SHP77 treated with DMSO at 0.1 percent for 48 hours (cell line): ENCODE data around the gene LRRTM1.

ENCODE experiments used
- DNase-seq: peaks from one replicate; lab custom pipeline; 2025; lab: John Stamatoyannopoulos, UW

Gene LRRTM1, protein sequence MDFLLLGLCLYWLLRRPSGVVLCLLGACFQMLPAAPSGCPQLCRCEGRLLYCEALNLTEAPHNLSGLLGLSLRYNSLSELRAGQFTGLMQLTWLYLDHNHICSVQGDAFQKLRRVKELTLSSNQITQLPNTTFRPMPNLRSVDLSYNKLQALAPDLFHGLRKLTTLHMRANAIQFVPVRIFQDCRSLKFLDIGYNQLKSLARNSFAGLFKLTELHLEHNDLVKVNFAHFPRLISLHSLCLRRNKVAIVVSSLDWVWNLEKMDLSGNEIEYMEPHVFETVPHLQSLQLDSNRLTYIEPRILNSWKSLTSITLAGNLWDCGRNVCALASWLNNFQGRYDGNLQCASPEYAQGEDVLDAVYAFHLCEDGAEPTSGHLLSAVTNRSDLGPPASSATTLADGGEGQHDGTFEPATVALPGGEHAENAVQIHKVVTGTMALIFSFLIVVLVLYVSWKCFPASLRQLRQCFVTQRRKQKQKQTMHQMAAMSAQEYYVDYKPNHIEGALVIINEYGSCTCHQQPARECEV

DNA sequence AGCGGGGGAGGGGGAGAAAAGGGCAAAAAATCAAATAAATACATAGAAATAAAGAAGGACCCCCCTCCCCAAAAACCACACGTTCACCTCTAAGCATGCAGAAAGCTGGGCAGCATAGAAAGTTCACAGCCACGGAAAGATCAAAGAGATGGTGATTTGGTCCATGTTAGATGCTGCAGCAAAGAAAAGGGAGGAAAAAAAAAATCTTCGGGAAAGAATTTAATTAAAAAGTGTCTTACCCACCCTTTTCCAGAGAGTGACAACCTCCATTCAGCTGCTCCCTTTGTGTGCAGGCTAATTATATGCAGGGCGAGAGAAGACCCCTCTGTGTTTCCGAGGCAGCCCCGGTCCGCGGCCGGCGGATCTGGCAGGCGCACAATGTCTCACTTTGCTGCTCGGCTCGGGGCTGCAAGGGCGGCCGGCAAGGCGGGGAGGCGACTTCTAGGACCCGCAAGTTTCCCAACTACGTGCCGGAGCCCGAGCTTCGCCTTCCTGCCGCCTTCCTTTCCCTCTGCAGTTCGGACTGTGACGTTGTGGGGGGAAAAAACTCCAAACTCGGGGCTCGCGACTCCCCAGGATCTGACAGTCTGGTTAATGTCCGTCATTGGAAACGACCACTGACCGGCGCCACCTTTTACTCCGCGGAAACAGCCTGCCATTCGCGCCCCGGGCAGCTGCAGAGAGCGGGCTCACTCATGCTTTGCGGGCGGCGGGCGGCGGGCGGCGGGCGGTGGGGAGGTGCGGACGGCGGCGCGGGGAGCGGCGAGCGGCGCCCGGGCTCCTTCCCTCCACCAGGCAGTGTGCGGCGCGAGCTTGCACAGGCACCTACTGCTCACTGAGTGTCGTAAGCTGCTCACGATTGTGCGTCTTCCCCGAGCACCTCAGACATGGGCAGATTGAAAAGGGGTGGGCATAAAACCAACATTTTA is at the start of gene LRRTM1:
TSS of gene LRRTM1 (minus strand) at position 844 of the 929 bp plus-strand sequence. CDS start 933 bp downstream, outside the sequence.
- DNase-seq = no peak

DNA sequence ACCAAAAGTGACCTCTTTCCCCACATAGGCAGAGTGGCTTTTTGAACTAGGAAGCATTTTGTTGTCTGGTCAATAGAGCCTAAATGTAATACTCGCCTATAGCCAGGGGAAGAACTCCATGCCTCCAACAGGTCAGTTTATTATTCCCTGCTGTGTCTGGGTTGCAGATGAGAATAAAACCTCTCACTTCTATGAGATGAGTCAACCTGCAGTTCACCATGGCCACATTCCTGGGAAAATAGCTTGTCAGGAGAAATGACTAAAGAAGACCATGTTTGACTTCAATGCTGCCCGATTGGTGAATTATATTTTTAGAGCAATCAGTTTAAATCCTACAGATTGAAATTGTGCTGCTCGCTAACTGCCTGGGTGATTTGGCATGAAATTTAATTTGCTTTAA is 46.7 kb upstream of the LRRTM1 start:
- DNase-seq = no peak

DNA sequence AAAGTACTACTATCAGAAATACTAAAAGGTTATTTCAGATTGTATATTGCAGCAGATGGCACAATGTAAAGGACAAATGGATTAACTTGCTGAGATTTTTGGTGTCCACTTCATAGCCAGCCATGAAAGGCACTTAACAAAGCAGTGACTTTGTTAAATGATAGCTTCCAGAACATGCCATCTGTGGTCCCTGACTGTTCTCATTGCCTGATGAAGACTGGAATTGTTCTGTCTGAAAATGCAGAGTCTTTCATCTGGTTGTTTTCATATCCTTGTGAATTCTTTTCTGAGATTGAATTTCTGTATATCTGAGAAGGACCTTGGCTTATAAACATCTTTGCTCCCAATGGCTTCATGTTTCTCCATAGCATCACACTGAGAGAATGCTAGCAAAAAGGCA is 44.4 kb upstream of the LRRTM1 start:
- DNase-seq = no peak

DNA sequence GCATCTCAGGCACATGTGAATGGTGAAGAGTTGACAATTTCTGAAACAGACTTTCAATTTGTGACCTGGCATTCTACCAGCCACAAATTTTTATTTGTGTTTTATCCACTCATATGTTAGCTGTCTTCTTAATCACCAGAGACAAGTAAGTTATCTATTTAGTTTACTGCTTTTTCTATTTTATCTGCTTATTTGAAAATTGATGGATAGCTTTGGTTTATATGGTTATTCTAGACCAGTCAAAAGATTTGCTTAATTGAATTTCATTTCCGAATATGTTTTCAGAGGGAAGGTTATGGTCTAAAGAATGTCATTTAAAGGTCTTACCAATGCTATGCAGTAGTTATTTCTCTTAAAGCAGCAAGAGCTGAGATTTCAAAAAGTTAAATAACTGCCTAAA is 43.5 kb upstream of the LRRTM1 start:
- no peak for DNase-seq

DNA sequence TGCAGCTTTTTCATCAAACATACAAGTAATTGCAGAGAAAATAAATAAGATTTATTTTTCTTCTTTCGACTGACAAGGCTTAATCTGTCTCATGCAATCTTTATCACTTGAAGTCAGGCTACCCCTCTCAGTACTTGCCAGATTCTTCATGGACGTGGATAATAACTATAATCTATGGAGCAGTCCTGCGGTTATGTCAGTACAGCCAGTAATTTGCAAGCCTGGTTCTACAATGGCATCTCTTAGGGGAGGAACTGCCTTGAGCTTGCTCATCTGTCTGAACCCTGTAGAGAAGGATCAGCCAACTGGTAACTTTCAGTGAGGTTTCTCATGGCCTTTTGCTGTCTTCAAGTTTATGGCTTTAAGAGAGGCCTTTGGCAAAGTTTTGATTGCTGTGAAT is 35.5 kb upstream of the LRRTM1 start:
- no peak for DNase-seq

DNA sequence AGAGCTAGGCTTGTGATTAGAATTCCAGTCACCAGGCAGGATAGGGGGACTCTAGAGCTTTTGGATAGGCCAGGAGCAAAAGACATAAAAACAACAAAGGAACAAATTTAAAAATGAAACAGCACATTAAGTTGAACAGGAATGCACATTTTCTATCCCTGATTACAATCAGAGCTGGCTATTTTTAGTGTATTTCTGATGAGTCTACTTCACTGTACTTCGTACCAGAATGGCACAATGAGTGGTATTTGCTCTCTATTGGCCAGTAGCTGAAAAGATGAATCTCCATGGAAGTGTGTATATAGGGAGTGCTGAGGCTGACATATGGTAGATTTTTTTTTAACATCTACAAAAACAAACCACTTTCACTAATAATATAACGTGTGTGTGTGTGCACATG is 34.2 kb upstream of the LRRTM1 start:
- DNase-seq = no peak

DNA sequence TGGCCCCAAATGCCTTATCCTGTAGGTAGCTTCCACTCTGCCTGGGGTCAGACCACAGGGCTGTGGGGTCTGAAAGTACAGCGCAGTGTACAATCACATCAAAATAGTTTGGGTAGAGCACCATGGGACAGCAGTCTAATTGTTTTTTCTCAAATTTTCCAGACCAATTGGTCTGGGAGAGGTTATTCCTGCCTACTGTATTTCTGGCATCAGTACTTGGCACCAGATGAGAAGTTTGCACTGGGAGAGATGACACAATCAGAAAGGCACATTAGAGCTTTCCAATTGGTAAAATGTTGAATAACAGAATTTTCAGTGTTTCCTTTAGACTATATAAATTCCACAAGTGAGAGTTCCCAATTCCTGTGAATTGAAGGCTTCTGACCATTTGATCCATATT is 30.9 kb upstream of the LRRTM1 start:
- no peak for DNase-seq

DNA sequence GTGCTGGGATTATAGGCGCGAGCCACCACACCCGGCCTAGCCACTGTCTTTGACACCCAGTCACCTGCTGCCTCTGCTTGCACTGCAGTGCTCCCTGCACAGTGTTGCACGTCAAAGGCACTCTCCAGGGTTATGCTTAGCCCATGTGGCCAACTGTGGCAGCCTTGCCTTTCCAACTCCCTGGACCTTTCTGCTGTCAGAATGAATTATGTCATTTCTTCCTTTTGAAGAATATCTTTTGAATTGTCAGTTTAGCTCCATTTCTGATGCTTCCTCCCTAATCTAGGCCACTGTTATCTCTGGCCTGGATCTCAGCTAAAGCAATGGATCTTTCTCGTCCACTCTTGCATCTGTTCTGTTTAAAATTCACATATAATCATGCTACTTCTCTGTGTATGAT is 29.3 kb upstream of the LRRTM1 start:
- DNase-seq = no peak

DNA sequence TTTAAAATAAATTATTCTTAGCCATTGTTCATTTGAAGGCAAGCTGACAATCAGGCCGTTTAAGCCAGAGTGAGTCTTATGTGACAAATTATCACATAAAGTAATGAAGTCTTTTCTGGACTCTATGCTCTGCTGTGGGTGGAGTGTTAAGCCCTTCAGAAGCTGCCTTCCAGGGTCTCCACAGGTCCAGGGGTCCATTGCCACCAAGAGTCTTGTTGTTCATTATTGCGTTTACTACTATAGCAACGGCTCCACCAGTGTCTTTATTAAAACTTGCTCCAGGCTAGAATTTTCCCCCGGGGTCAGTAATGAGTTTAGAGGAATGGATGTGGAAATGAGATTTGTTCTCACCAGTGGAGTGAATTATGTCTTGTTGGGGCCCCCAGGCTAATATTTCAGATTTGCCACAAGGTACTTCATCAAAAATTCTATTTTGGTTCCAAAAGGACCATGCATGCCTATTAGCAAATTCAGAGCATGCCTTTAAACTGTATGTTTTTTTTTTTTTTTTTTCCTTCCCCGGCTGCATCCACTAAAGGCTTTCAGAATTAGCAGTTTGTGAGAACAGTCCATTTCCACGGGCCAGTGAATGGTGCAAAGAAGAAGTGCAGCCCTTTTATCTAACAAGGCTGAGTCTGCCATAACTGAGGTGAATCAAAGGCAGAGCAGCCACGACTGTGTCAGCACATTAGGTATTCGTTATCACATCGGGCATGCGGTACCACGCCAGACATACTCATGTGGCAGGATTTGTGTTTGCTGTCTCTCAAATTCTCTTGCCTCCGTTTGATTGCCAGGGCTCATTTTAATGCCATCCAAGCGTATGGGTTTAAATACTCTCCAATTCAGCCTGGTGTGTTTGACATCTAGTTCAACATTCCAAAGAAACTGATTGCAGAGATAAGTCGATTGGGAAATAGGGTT is 26.2 kb upstream of the LRRTM1 start:
- DNase-seq = no peak

DNA sequence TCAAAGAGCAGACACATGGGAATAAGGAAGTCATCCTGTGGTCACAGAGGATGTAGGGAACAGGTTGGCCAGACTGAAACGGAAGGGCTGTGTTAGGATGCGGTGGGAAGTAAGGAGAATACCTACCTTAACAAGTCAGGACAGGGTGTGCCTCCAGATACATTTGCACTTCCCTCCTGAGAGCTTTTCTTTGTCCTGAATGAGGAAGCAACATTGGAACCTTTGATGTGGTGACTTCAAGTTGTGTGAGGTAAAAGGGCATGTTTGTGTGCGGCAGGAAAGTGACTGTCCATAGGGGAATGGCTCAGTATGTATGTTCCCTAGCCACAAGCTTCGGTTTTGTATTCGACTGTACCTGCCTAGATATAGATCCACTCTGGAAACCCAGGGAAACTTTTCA is 24.9 kb upstream of the LRRTM1 start:
- no peak for DNase-seq

DNA sequence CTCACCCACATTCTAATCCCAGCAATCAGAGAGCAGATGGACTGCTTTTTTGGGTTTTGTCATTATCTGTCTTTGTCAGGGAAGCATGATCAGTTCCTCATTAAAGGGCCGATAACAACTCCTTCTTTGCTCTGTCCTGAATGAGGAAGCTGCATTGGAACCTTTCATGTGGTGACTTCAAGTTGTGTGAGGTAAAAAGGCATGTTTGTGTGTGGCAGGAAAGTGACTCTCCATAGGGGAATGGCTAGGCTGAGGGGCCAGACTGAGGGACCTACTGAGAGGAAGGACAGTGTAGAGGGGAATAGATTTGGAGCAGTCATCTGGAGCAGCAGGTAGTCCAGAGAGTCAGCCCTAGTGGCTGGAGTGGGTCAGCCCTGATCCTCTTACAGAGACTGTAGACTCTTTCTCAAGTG is 23.6 kb upstream of the LRRTM1 start:
- DNase-seq = no peak

DNA sequence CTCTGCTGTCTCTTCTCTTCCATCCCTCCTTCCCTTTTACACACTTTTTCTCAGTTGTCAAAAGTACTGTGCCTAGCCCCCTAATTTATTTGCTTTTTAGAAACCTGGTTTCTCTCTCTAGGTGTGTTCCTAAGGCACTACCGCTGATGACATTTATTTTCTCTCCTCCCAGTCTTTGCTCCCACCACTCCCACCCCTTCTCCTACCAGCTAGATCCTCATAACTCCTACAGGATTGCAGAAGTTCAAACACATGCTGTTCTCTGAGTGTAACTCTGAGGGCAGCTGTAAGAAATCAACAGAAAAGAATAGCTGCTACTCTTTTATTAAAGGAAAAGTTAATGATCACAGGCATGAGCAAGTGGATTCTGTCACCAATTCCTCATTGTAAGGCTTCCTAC is 22.3 kb upstream of the LRRTM1 start:
- no peak for DNase-seq

DNA sequence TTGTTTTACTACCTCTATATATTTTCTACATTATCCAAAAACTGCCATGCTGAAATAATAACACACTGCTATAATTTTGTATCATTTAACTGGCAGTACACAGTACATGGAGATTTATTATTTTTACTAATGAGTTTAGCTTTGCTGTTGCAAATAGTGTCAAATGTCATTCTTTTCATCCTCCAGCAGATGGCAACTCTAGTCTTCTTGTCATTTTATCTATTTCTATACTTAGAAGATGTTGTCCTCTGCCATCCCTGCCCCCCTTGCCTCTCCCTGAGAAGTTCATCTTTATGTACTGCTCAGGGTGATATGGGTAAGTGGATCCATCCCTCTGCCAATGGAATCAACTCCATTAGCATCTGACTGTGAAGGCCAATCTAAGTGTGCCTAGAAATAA is 21.7 kb upstream of the LRRTM1 start:
- no peak for DNase-seq

DNA sequence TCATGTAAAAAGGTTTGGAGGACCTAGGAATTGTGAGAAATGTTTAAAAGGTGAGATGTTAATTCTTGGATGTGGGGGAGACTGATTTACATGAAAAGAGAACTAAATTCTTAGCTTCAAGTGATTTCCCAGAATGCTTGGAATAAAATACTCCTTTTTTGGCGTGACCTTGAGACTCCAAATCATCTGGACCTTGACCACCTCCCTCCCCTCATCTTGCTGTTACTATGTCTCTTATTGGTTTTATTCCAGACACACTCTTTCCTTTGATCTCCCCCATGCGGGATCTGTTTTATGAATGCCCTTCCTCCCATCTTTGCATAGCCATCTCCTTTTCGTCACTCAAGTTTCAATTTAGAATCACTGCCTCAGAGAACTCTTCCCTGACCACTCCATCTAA is 20.0 kb upstream of the LRRTM1 start:
- DNase-seq = no peak

DNA sequence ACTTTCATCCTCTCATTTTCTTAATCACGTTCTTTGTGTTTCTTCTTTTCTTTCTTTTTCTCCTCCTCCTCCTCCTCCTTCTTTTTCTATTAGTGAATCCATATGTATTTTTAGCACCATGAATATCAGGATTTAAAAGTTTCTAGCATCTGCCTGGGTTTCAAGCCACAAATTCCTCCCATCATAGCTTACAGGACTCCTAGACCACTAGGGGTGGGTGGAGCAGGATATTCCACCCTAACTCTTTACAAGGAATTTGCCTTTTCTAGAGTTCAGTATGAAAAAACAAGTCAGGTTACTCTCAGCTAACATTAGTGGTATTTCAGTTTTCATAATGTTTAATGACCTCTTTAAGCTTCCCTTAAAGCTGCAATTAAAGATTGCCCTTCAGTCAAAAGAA is 19.1 kb upstream of the LRRTM1 start:
- DNase-seq = no peak

DNA sequence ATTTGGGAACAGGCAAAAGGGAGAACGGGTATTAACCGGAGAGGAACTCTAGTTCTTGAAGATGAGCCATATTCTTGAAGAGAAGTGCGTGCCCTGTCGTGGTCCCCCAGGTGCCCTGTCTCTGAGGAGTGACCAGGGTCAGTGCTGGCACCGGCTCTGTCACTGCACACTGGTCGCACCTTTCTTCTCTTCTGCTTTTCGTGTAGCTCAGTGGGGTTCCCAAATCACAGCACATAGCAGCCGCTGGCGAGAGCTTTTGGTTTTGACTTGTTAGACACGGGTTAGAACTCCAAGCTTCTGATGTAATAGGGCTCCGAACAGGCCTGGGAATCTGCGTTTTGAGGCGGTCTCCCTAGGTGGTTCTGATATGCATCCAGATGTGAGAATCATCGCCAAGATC is 18.4 kb upstream of the LRRTM1 start:
- DNase-seq = no peak

DNA sequence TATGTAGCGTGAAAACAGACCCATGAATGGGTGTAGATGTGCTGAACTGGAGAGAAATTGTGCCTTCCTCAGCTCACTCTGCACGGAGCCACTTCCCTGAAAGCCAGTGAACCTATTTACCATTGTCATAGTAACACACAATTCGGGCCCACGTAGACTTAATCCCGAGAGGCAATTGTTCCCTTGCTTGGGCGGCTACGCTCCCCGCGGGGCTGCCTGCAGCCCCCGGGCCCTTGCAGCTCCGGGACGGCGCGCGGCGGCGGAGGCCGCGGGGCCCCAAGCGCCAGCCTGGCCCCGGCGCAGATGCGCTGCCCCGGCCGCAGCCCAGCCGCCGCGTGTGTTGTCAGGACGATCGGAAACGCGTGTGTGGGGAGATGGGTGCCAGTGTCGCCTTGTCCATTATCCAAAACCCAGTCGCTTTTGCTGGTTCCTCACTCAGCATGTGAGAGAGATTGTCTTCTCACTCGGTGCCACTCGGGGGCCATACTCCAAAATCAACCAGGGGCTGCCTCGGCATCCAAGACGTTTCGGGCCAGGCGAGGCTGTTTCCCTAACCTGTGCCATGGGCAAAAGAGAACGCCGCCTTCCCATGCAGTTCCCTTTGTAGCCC is 17.9 kb upstream of the LRRTM1 start:
- DNase-seq = no peak

DNA sequence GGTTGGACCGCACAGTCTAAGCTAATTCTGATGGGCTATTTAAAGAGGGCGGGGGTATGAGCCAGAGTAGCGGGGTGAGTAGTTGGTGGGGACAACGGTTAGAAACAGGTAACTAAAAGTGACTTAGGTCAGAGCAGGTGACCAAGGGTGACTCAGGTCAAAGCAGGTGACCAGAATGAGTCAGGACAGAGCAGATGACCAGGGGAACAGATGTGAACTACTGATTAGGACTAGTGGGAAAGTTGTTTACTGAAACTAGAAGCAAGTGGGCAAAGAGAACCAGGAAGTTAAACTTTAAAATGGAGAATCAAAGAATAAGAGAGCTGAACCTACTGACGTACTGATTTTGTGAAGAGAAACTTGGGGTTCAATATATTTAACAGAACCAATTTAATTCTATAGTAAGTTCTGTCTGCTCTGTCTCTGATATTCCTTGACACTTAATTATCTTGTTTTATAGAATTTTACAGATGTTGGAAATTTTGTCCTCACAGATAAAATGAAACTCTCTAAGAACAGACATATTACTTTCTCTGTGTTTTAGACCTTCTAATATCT is 7.8 kb upstream of the LRRTM1 start:
- no peak for DNase-seq

DNA sequence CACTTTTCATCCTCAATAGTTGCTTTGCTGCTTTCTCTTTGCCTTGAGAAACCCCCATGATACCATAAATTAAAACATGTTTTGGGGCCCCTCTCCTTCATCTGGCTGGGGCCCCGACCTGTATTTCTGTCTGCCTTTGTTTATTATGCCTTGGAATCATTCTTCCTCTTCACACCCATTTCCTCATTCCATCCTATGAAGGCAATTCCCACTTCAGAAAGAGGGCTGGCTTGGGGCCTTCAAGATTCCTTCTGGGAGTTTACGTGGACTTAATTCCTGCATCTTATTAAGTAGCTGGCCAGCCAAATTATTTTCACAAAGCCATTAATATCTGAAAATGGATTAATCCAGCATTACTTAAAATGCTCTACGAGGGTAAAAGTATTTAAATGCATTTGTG is 6.8 kb upstream of the LRRTM1 start:
- no peak for DNase-seq

DNA sequence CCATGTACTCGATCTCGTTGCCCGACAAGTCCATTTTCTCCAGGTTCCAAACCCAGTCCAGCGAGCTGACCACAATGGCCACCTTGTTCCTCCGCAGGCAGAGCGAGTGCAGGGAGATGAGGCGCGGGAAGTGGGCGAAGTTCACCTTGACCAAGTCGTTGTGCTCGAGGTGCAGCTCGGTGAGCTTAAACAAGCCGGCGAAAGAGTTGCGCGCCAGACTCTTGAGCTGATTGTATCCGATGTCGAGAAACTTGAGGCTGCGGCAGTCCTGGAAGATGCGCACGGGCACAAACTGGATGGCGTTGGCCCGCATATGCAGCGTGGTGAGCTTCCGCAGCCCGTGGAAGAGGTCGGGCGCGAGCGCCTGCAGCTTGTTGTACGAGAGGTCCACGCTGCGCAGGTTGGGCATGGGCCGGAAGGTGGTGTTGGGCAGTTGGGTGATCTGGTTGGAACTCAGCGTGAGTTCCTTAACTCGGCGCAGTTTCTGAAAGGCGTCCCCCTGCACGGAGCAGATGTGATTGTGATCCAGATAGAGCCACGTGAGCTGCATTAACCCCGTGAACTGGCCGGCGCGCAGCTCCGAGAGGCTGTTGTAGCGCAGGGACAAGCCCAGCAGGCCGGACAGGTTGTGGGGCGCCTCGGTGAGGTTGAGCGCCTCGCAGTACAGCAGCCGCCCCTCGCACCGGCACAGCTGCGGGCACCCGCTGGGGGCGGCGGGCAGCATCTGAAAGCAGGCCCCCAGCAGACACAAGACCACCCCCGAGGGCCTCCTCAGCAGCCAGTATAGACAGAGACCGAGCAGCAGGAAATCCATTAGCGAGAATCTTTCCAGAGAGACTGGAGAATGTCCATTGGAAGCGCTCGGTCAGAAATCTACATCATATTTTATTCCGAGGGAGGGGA is 1.3 kb downstream of the LRRTM1 start:
- DNase-seq = no peak
